Activated CD4-positive, alpha-beta T cell treated with anti-CD3 and anti-CD28 coated beads for 4 hours (primary cell): ENCODE measurements around the gene NIPBL.
"Not testable (repeated sequence)": the region's sequence is repeated elsewhere in the genome, so short reads cannot be mapped to it uniquely, and the experiment has no call there.

Experiments
- DNase-seq, 2 donors: peaks; one replicate each; pipeline ENCODE4 v3.0.0-alpha.2; 2020

Gene NIPBL

GRCh38 chr5:36902353-36902752 is 25.8 kb downstream of the NIPBL start:
- DNase-seq, result no peak

- DNase-seq, result no peak
These were observed 28.1 kb downstream of the NIPBL start for GRCh38 chr5:36904677-36905076.

GRCh38 chr5:36908544-36909260 is 32.1 kb downstream of the NIPBL start:
- DNase-seq, result no peak

GRCh38 chr5:36915653-36916052 is 39.1 kb downstream of the NIPBL start:
- DNase-seq, result no peak

GRCh38 chr5:36916614-36917013 is 40.0 kb downstream of the NIPBL start:
- DNase-seq, result not testable (repeated sequence)

- not testable (repeated sequence) for DNase-seq
These were observed 40.8 kb downstream of the NIPBL start for GRCh38 chr5:36917358-36917757.

GRCh38 chr5:36919238-36919637 is 42.7 kb downstream of the NIPBL start:
- DNase-seq, result no peak

- DNase-seq, result no peak
These were observed 43.1 kb downstream of the NIPBL start for GRCh38 chr5:36919650-36920049.

- DNase-seq, result no peak
These were observed 52.4 kb downstream of the NIPBL start for GRCh38 chr5:36928947-36929346.

- no peak for DNase-seq
These were observed 52.9 kb downstream of the NIPBL start for GRCh38 chr5:36929438-36929837.

GRCh38 chr5:36932056-36932455 is 55.5 kb downstream of the NIPBL start:
- DNase-seq, result no peak

GRCh38 chr5:36932699-36933098 is 56.1 kb downstream of the NIPBL start:
- DNase-seq, result no peak

- no peak for DNase-seq
These were observed 58.3 kb downstream of the NIPBL start for GRCh38 chr5:36934740-36935356.

GRCh38 chr5:36935805-36936204 is 59.2 kb downstream of the NIPBL start:
- DNase-seq, result no peak

GRCh38 chr5:36936309-36936708 is 59.7 kb downstream of the NIPBL start:
- no peak for DNase-seq

- no peak for DNase-seq
These were observed 61.6 kb downstream of the NIPBL start for GRCh38 chr5:36938129-36938528.

GRCh38 chr5:36939969-36940858 is 63.6 kb downstream of the NIPBL start:
- DNase-seq, result no peak

- no peak for DNase-seq
These were observed 67.0 kb downstream of the NIPBL start for GRCh38 chr5:36943584-36943983.

GRCh38 chr5:36944024-36944423 is 67.5 kb downstream of the NIPBL start:
- DNase-seq, result no peak

- DNase-seq, result no peak
These were observed 68.1 kb downstream of the NIPBL start for GRCh38 chr5:36944607-36945225.

- no peak for DNase-seq
These were observed 69.1 kb downstream of the NIPBL start for GRCh38 chr5:36945687-36946086.

- no peak for DNase-seq
These were observed 69.5 kb downstream of the NIPBL start for GRCh38 chr5:36946101-36946500.

GRCh38 chr5:36948041-36948440 is 71.5 kb downstream of the NIPBL start:
- no peak for DNase-seq
